Measurements from ENCODE around the gene PAM. TPM values are rescaled to one million over a fixed set of nuclear protein-coding genes. Genes with fewer than 3 reads are reported as not detected.

The PAM gene
- polyA plus RNA-seq = 100 to 1,000 TPM in 1 of 3 donors, 10 to 100 TPM in 2; 38.4 to 105 (median 78.5) TPM

DNA sequence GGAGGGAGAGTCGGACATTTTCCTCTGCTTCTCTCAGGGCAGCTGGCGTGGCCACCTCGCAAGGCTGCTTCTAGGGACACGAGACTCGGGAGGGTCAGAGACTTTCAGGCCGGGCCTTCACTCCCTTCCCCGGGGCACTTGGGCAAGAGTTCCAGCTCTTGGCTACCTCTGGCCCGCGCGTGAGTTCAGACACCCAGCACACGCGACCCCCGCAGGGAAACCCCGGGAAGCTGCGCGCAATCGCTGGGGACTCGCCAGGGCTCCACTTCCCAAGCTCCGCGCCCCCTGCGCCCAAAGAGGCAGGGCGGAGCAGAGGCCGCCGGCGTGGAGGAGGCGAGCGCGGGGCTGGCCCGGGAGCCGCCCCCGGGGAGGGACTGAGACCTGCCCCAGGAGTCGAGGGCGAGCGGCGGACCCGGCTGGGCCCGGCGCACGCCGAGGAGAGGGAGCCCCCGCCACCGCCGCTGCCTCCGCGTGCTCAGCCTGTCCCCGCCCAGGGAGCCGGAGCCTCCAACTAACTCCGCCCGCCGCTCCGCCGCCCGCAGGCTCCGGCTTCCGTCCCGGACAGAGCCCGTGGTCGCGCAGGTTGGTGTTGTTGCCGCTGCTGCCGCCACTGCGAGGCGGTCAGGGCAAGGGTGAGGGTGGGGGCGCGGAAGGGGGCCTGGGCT lies at the start of gene PAM:
TSS of gene PAM (plus strand) at position 539 of the 665 bp plus-strand sequence. CDS start 110,891 bp downstream, outside the sequence.
- H3K27ac ChIP-seq (ENCODE audit: low read depth, low read length) = no peak within 1 kb of the TSS
- WGBS, 3 donors = 0 to 1% (median 1%) methylated on average over 39 to 65 of the region's 65 CpGs

DNA sequence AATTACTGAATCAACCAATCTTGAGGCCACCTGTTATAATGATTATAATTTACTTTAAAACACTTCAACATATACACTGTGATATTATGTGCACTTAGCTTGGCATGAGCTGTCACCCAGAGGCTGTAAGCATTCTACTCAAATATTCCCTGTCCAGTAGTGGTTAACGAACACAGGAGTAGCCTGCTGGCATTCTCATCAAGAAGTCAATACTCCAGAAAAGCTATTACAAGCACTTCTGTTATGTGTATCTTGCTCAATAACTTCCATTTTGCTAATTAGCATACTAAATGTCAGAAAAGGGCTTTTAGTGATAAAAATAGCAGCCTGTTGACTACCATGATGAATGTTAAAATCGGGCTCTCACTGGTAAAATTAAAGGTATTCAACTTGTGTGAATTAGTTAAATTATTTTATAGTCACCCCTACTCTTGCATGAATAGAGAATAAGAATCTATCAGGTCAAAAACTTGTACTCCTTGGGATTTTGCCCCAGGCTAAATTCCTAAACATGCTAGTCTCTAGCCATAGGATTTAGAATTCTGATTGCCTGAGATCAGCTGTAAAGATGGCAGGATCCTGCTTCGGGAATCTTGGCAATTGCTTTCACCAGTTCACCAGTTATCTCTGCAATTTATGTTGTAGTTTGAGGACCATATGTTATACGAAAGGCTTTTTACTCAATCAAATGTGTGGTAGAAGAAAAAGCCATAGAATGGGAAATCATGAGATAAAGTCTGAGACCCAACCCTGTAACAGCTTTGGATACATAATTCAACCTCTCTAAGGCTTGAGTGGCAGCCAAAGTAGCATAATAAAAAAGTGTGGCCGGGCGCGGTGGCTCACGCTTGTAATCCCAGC lies 43.4 kb upstream of the PAM start:
- no peak overlapping the region for H3K27ac ChIP-seq (ENCODE audit: low read depth, low read length)
- WGBS, 3 donors = 84 to 88% (median 87%) methylated on average over 8 of the region's 8 CpGs

DNA sequence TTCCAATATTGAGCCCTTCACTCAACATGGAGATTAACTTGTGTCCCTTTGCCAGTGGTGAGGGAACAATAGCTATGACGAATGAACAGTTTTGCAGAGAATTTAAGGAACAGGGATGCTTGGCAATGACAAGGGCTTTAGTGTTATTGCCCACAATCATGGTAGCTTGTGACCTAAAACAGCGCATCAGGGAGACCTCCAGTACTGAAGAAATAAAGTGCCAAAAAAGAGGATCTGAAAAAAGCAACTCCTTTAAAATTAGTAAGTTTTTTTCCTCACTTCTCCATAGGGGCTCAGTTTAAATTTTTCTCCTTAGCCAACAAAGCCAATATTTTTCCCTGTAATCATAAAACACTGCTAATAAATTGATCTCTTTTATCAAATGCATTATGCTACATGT lies 41.8 kb upstream of the PAM start:
- WGBS, 3 donors = 81 to 89% (median 83%) methylated on average over 2 of the region's 2 CpGs
- H3K27ac ChIP-seq (ENCODE audit: low read depth, low read length) = no peak overlapping the region

DNA sequence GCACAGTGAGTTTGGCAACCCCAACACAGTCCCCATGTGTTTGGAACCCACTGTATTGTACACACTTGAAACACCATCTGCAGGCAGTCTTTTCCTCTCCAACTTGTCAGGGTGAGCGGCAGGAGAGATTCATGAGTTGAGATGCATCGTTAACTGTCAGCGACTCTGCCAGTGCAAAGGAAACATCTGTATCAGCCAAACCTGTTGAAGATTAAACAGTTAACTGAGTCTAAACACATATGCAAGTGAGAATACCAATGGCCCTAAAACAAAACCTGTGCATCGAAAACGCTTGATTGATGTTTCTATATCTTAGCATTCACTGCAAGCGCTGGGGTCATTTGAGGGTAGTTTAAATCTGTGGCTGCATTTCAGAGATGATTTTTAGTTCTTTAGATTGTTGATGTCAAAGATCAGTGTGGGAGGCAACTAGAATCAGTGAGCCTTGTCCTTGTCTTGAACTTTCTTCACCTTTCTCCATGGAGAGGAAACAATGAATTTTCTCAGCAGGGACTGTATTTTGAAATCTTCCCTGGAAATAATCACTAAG lies 41.3 kb upstream of the PAM start:
- WGBS, 3 donors = 25 to 42% (median 30%) methylated on average over 6 of the region's 6 CpGs
- no peak overlapping the region for H3K27ac ChIP-seq (ENCODE audit: low read depth, low read length)

DNA sequence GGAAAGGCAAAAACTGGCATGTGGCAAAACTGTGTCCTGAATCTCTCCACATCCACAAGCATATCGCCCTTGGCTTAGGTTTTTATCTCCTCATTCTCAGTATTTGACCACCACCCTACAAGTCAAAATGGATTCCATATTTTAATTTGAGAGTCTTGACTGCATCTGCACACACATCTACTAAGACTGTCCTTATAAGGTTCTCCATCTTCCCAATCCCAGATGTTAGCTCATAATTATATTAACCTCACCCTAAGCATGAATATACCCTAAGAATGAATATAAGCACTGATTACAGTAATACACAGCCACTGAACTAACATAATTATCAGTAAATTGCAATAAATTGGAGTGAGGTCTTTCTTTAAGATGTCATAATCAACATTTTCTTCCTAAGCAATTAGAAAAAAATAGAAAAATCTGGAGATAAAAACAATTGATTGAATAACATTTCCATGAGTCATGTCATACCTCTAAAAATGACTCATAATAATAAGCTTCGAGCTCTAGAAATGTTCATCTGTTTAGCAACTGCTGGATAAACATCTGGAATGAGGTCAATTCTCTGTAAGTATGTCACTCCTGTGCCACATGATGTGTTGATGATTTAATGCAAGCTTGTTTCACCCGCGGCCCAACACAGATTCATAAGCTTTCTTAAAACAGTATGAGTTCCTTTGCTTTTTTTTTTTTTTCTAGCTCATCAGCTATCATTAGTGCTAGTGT lies 39.9 kb upstream of the PAM start:
- no peak overlapping the region for H3K27ac ChIP-seq (ENCODE audit: low read depth, low read length)
- 64 to 78% (median 77%) methylated on average over 4 of the region's 4 CpGs for WGBS, 3 donors

DNA sequence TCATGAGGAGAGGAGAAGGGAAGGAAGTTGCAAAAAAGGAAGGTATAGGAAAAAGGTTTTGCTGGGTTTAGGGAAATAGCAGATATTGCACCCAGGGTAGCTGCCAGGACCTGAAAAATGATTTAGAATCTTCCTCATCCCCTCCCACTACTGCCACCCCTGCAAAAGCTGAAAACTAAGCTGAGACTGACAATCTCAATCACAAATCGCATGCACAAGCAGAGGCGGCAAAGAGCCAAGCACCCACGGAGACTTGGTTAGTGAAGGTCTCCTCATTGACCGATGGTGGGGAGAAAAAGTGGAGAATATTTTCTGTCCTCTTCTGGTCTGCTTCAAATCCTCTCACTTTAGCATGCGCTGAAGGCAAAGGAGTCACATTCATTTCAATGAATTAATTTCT lies 39.1 kb upstream of the PAM start:
- 97 to 98% (median 97%) methylated on average over 5 of the region's 5 CpGs for WGBS, 3 donors
- H3K27ac ChIP-seq (ENCODE audit: low read depth, low read length) = no peak overlapping the region

DNA sequence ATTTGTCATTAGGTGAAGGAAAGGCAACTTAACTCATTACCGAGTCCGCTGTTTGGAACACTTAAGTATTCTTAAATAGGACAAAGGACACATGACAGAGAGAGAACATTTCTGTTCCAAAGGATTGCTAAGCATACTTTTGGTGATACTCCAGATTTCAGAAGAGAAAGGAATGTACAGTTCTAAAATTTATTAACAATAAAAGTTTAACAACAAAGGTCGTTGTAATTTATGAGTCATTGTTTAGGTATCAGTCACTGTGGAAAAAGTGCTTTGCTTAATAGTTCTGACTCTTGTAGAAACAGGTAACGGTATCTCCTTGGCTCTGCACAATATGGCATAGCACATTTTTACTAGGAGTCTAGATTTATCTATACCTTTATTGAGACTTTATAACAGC lies 36.3 kb upstream of the PAM start:
- WGBS, 3 donors = 63 to 80% (median 70%) methylated on average over 4 of the region's 4 CpGs
- no peak overlapping the region for H3K27ac ChIP-seq (ENCODE audit: low read depth, low read length)

DNA sequence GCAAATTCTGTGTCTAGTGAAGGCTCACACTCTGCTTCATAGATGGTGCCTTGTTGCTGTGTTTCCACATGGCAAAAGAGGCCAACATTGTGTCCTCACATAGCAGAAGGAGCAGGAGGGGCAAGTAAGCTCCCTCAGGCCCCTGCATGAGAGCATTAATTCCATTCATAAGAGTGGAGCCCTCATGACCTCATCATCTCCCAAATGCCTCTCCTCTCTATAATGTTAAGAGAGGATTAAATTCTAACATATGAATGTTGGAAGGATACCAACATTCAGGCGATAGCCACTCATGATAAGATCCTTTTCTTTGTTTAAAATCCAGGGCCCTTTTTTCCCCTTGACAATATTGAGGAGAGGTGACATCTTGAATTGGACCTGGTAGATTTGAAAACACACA lies 35.2 kb upstream of the PAM start:
- WGBS, 3 donors = 77 to 89% (median 78%) methylated on average over 1 of the region's 1 CpG
- no peak overlapping the region for H3K27ac ChIP-seq (ENCODE audit: low read depth, low read length)

DNA sequence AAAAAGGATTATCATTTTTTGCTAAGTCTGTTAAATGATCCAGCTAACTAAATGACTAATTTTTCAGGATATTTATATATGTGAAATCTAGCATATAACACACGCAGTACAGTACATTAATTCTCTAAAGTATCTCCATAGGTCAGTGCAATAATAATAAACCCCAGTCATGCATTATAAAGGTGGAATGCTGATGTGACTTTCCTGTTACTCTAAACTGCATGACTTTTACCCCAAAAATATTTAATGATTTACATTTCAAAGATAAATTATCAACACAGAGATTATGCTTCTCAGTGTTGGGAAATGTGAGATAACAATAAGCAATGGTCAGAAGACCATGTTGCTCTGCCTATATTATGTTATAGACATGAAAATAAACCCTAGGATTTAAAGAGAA lies 34.1 kb upstream of the PAM start:
- H3K27ac ChIP-seq (ENCODE audit: low read depth, low read length) = no peak overlapping the region
- 76 to 88% (median 81%) methylated on average over 1 of the region's 1 CpG for WGBS, 3 donors

DNA sequence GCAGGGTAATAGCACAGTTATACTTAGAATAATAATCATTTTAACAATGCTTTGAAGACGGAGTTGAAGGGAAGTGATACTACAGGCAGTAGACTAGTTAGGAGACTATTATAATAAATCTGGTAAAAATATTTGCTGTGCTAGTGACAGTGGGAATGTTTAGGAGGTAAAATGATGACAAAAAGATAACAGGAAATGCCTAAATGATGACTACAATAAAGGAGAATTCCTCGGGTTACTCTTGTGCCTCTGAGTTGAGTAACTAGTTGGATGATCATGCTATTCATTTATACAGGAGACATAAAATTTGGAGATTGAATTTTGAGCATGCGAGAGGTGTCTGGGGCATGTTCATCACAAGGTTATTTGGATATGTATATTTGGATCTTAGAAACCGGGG lies 32.2 kb upstream of the PAM start:
- no peak overlapping the region for H3K27ac ChIP-seq (ENCODE audit: low read depth, low read length)
- WGBS, 3 donors = 82 to 87% (median 84%) methylated on average over 4 of the region's 4 CpGs

DNA sequence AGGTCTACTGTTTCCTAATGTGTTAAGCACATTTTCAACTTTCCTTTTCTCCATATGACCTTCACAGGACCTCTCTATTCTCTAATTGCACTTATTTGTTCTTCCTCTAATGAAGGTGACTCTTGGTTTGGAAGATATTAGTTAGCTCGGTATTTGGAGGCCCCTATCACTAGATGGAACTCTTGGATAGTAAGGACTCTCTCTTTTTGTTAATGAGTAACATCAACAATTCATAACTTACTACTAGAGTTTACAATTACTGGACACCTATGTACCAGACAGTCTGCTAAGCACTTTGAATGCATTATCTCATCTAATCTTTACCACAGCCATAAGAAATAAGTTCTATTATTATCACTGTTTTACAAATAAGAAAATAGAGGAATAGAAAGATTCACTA lies 23.4 kb upstream of the PAM start:
- 30 to 83% (median 67%) methylated on average over 1 of the region's 1 CpG for WGBS, 3 donors
- no peak overlapping the region for H3K27ac ChIP-seq (ENCODE audit: low read depth, low read length)

DNA sequence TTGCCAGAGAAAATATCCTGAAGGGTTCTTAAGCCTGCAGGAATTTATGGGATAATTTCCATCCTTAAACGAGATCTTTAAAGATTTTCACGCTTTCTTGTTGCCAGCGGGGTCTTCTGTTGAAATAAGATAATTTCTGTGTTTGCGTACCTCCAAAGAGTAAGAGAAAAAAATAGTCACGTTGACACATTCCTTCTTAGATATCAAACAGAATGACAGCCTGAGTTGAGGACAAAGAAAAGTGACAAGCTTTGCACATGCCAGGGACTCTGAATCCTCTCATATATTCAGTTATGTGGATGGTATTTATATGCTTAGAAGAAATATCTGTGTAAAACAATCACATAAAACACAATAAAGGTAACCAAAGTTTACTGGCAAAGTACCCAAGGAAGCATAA lies 21.6 kb upstream of the PAM start:
- WGBS, 3 donors = 65 to 85% (median 81%) methylated on average over 5 of the region's 5 CpGs
- no peak overlapping the region for H3K27ac ChIP-seq (ENCODE audit: low read depth, low read length)

DNA sequence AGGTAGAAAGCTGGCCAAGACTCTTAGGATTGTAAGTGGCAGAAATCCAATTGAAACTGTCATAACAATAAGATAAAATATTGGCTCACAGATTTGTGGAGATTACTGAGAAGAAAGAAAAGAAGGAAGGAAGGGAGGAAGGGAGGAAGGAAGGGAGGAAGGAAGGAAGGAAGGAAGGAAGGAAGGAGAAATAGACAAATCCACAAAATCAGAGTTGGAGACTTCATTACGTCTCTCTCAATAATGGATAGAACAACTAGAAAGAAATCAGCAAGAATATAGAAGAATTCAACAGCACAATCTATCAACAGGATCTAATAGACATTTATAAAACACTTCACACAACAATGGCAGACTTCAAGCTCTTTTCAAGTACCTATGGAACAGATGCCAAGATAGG lies 17.9 kb upstream of the PAM start:
- no peak overlapping the region for H3K27ac ChIP-seq (ENCODE audit: low read depth, low read length)
- WGBS, 3 donors = 46 to 90% (median 52%) methylated on average over 1 of the region's 1 CpG

DNA sequence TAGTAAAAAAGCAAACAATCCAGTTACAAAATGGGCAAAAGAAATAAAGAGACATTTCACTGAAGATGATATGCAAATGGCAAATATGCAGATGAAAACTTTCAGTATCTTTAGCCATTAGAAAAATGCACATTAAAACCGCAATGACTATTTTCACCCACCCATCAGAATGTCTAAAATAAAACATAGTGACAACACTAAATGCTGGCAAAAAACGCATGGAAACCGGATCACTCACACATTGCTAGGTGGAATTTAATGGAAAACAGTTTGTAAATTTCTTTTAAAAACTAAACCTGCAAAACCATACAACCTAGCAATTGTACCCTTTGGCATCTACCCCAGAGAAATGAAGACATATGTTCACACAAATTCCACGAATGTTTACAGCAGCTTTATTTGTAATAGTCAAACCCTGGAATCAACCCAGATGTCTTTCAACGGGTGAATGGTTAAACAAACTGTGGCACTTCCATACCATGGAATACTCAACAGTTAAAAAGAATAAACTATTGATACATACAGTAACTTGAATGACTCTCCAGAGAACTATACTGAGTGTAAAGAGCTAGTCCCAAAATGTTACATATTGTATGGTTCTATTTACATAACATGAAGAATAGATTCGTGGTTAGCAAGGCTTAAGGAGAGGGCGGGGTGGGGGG lies 17.2 kb upstream of the PAM start:
- no peak overlapping the region for H3K27ac ChIP-seq (ENCODE audit: low read depth, low read length)
- 53 to 76% (median 61%) methylated on average over 7 of the region's 7 CpGs for WGBS, 3 donors

DNA sequence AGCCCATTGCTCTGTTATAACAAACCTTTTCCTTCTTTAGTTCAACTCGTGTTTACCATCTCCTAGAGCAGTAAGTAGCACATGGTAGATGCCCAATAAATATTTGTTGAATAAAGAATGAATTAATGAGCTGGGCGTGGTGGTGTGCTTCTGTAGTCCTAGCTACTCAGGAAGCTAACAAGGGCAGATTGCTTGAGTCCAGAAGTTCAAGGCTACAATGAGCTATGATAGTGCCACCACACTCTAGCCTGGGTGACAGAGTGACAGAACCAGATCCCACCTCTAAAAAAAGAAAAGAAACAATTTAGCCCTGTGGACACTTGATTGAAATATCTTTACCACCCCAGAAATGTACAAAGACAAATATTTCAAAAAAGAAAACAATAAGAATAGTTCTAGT lies 14.6 kb upstream of the PAM start:
- H3K27ac ChIP-seq (ENCODE audit: low read depth, low read length) = no peak overlapping the region
- WGBS, 3 donors = 66 to 82% (median 71%) methylated on average over 2 of the region's 2 CpGs

DNA sequence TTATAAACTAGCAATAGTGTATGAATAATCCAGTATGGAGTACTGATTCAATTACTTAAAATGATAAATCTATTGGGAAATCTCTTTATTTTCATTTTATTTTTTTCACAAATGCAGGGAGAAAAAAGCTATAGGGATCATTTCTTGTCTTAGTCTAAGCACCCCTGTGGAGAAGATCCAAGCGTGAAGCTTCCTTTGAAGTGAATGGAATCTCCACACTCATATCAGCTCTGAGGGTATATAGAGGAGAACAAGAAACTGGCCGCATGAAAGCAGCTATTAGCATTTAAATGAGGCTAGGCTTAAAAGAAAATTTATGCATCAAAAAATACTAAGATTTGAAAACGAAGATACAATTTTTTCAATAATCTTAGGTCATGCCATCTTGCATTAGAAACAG lies 12.9 kb upstream of the PAM start:
- WGBS, 3 donors = 81 to 86% (median 82%) methylated on average over 3 of the region's 3 CpGs
- H3K27ac ChIP-seq (ENCODE audit: low read depth, low read length) = no peak overlapping the region

DNA sequence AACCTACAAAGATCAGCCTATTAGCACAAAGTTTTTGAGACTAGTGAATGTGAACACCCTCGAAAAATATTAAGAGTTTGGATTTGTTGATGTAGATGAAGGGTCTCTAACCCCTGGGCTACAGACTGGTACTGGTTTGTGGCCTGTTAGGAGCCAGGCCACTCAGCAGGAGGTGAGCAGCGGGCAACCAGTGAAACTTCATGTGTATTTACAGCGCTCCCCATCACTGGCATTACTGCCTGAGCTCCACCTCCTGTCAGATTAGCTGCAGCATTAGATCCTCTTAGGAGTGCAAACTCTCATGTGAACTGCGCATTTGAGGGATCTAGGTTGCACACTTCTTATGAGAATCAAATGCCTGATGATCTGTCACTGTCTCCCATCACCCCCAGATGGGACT lies 11.2 kb upstream of the PAM start:
- no peak overlapping the region for H3K27ac ChIP-seq (ENCODE audit: low read depth, low read length)
- 92 to 95% (median 93%) methylated on average over 4 of the region's 4 CpGs for WGBS, 3 donors

DNA sequence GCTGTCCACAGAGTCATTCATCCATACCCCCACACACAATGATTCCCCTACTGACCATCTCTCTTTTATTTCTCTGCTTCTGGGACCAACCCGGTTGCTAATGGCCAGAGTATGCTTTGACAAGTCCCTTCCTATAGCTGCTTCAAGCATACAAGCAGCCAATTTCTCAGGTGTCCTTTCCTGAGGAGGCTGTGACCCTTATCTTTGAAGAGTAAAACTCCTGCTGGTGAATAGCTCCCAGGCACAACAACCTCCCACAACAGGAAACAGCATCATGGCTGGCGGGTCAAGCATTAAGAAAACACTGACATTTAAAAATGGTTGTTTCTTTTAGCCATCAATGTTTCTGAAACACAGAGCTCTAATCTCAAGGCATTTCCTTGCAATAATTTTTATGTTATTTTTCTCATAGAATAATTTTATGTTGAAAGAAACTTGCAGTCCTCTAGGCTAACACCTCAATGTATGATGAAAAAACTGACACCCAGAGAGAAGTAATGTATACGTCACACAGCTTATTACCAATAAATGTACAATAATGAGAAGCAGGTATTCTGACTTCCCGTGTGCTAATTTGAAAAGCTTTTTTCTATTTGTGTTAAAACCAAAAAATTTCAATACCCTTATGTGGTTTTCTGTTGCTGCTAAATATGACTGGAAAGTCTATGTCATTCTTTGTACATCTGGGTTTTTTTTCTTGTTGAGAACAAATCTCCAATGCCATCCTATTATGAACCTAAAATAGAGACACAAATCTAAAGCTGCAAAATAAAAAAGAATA lies 7.5 kb upstream of the PAM start:
- H3K27ac ChIP-seq (ENCODE audit: low read depth, low read length) = no peak overlapping the region
- 78 to 84% (median 82%) methylated on average over 4 of the region's 4 CpGs for WGBS, 3 donors

Measured in adipose tissue (tissue), 3 donors.